Fibroblast of skin of right biceps (primary cell): ENCODE measurements around the gene SSU72.
"Not testable (repeated sequence)": the region's sequence is repeated elsewhere in the genome, so short reads cannot be mapped to it uniquely, and the experiment has no call there.

Experiments
- DNase-seq: peaks from one replicate; pipeline ENCODE4 v3.0.0-alpha.2; 2013

SSU72 gene

GRCh38 chr1:1609822-1610485, 35.3 kb upstream of the SSU72 start:
- no peak for DNase-seq

GRCh38 chr1:1606232-1606631, 31.6 kb upstream of the SSU72 start:
- DNase-seq, result no peak

GRCh38 chr1:1605724-1606123, 31.1 kb upstream of the SSU72 start:
- DNase-seq, result no peak

- DNase-seq, result no peak
Measured at GRCh38 chr1:1605034-1605591, 30.4 kb upstream of the SSU72 start.

- DNase-seq, result no peak
Measured at GRCh38 chr1:1604374-1605033, 29.8 kb upstream of the SSU72 start.

- no peak for DNase-seq
Measured at GRCh38 chr1:1603671-1604373, 29.2 kb upstream of the SSU72 start.

- DNase-seq, result no peak
Measured at GRCh38 chr1:1602968-1603506, 28.4 kb upstream of the SSU72 start.

GRCh38 chr1:1602304-1602967, 27.8 kb upstream of the SSU72 start:
- DNase-seq, result no peak

GRCh38 chr1:1601564-1602303, 27.1 kb upstream of the SSU72 start:
- DNase-seq, result no peak

- no peak for DNase-seq
Measured at GRCh38 chr1:1600861-1601563, 26.3 kb upstream of the SSU72 start.

- DNase-seq, result no peak
Measured at GRCh38 chr1:1599935-1600860, 25.5 kb upstream of the SSU72 start, which contains the start of gene FNDC10. TSS of gene FNDC10 (minus strand) at chr1:1600135. CDS start at chr1:1600015, 120 bp downstream.

GRCh38 chr1:1599030-1599934, 24.6 kb upstream of the SSU72 start:
- peak; percentile 32 for DNase-seq

GRCh38 chr1:1598720-1599029, 24.0 kb upstream of the SSU72 start:
- DNase-seq, result no peak

GRCh38 chr1:1598051-1598719, 23.5 kb upstream of the SSU72 start:
- DNase-seq, result no peak

- no peak for DNase-seq
Measured at GRCh38 chr1:1597275-1597930, 22.7 kb upstream of the SSU72 start.

GRCh38 chr1:1596493-1597274, 22.0 kb upstream of the SSU72 start:
- no peak for DNase-seq

GRCh38 chr1:1595341-1595740, 20.7 kb upstream of the SSU72 start:
- DNase-seq, result not testable (repeated sequence)
